ENCODE data around the gene GABRR2.

Gene GABRR2

GRCh38 chr6:89243331-89243629 lies 71.8 kb downstream of the GABRR2 start:
- Histone ChIP-seq H3K36me3 (replicated peaks; ENCODE audit: insufficient read depth, low read length) (no peaks in the 10 kb centered on the region), H3K4me2 (ENCODE audit: low read depth, low read length) (peak overlapping the region; percentile 76), H4K20me1 (ENCODE audit: insufficient read depth, low read length) (no peaks in the 10 kb centered on the region), H3K9me2 (replicated peaks; ENCODE audit: insufficient read depth, low read length) (no peaks in the 10 kb centered on the region), H3K4me1 (ENCODE audit: low read length) (peaks cover 67% of the 10 kb centered on the region), H3F3A (ENCODE audit: insufficient read depth, low read length) (peaks cover 45% of the 10 kb centered on the region), H3K4me3 (ENCODE audit: low read length) (0 out of 2 replicates have a peak overlapping the region, but pooled peaks have one; percentile 5), H3K79me2 (ENCODE audit: low read length) (no peaks in the 10 kb centered on the region), H2AFZ (ENCODE audit: low read length) (peak overlapping the region; percentile 37), H3K27me3 (replicated peaks; ENCODE audit: insufficient read depth, low read length) (no peaks in the 10 kb centered on the region), H3K9ac (ENCODE audit: low read length) (peak overlapping the region; percentile 55), H3K27ac (ENCODE audit: low read length) (peak overlapping the region; percentile 96), H3K9me3 (replicated peaks; ENCODE audit: insufficient read depth, low read length) (no peaks in the 10 kb centered on the region)
- no peak for DNase-seq
- no peak for TF ChIP-seq EZH2phosphoT487 (IDR thresholded peaks at IDR 0.05; ENCODE audit: low read length)
- TF ChIP-seq CTCF (IDR thresholded peaks at IDR 0.05; ENCODE audit: low read length) = no peak
- TF ChIP-seq EZH2 (optimal IDR thresholded peaks at IDR 0.05; ENCODE audit: low read depth, low read length) = no peak

GRCh38 chr6:89242574-89243330 lies 72.3 kb downstream of the GABRR2 start:
- Histone ChIP-seq H3K4me1 (ENCODE audit: low read length) (peaks cover 67% of the 10 kb centered on the region), H3K36me3 (replicated peaks; ENCODE audit: insufficient read depth, low read length) (no peaks in the 10 kb centered on the region), H3K4me3 (ENCODE audit: low read length) (peak overlapping the region; percentile 5; the same call in 1 of the 2 replicates), H3K27ac (ENCODE audit: low read length) (peak overlapping the region; percentile 96), H3F3A (ENCODE audit: insufficient read depth, low read length) (peaks cover 45% of the 10 kb centered on the region), H3K79me2 (ENCODE audit: low read length) (no peaks in the 10 kb centered on the region), H3K27me3 (replicated peaks; ENCODE audit: insufficient read depth, low read length) (no peaks in the 10 kb centered on the region), H4K20me1 (ENCODE audit: insufficient read depth, low read length) (no peaks in the 10 kb centered on the region), H2AFZ (ENCODE audit: low read length) (peak overlapping the region; percentile 37), H3K4me2 (ENCODE audit: low read depth, low read length) (peak overlapping the region; percentile 76), H3K9ac (ENCODE audit: low read length) (peak overlapping the region; percentile 55), H3K9me3 (replicated peaks; ENCODE audit: insufficient read depth, low read length) (no peaks in the 10 kb centered on the region), H3K9me2 (replicated peaks; ENCODE audit: insufficient read depth, low read length) (no peaks in the 10 kb centered on the region)
- TF ChIP-seq CTCF (IDR thresholded peaks at IDR 0.05; ENCODE audit: low read length) (peak; percentile 46), EZH2phosphoT487 (IDR thresholded peaks at IDR 0.05; ENCODE audit: low read length) (no peak), EZH2 (optimal IDR thresholded peaks at IDR 0.05; ENCODE audit: low read depth, low read length) (no peak)
- peak; percentile 50 for DNase-seq

GRCh38 chr6:89239338-89239737 lies 75.8 kb downstream of the GABRR2 start:
- H3K9me3 ChIP-seq (replicated peaks; ENCODE audit: insufficient read depth, low read length) = no peaks in the 10 kb centered on the region
- peak; percentile 56 for TF ChIP-seq CTCF (IDR thresholded peaks at IDR 0.05; ENCODE audit: low read length)
- TF ChIP-seq EZH2phosphoT487 (IDR thresholded peaks at IDR 0.05; ENCODE audit: low read length) = no peak
- no peaks in the 10 kb centered on the region for H3K36me3 ChIP-seq (replicated peaks; ENCODE audit: insufficient read depth, low read length)
- no peak overlapping the region for H3K27ac ChIP-seq (ENCODE audit: low read length)
- peak overlapping the region; percentile 20 for H3K4me2 ChIP-seq (ENCODE audit: low read depth, low read length)
- H3K4me1 ChIP-seq (ENCODE audit: low read length) = peaks cover 38% of the 10 kb centered on the region
- H3K27me3 ChIP-seq (replicated peaks; ENCODE audit: insufficient read depth, low read length) = no peaks in the 10 kb centered on the region
- no peak overlapping the region for H3K4me3 ChIP-seq (ENCODE audit: low read length)
- no peak overlapping the region for H3K9ac ChIP-seq (ENCODE audit: low read length)
- peaks cover 22% of the 10 kb centered on the region for H3F3A ChIP-seq (ENCODE audit: insufficient read depth, low read length)
- no peaks in the 10 kb centered on the region for H3K9me2 ChIP-seq (replicated peaks; ENCODE audit: insufficient read depth, low read length)
- H2AFZ ChIP-seq (ENCODE audit: low read length) = no peak overlapping the region
- DNase-seq = peak; percentile 67
- H3K79me2 ChIP-seq (ENCODE audit: low read length) = no peaks in the 10 kb centered on the region
- H4K20me1 ChIP-seq (ENCODE audit: insufficient read depth, low read length) = no peaks in the 10 kb centered on the region
